Motor neuron (in vitro differentiated cells): ENCODE results near the gene LRP2. TPM values are rescaled to one million over a fixed set of nuclear protein-coding genes. Genes with fewer than 3 reads are reported as not detected.

Experiments
- ATAC-seq, 8 experiments: fragments of 200-7000 bp; cut with Tn5 transposase; replicated peaks in 6 of 8; 2 replicates each; pipeline ENCODE4 v1.8.0; 2021; ENCODE audit warnings: mild to moderate bottlenecking in 8 of 8, moderate library complexity in 8 of 8
- H3K27ac ChIP-seq, 2 donors: fragments of 250-450 bp; sonication (Bioruptor Pico); 2 replicates each; pipeline ENCODE4 v1.9.0; 2021; ENCODE audit warnings: antibody characterized with exemption in 2 of 2, mild to moderate bottlenecking in 2 of 2, moderate library complexity in 1 of 2
- H3K4me1 ChIP-seq, 2 donors: fragments of 250-450 bp; sonication (Bioruptor Pico); replicated peaks in 1 of 2; 2 replicates each; pipeline ENCODE4 v1.6.1; 2021; ENCODE audit warnings: antibody characterized with exemption in 2 of 2, mild to moderate bottlenecking in 2 of 2, moderate library complexity in 1 of 2
- H3K4me3 ChIP-seq, 5 donors: fragments of 250-450 bp; sonication (Bioruptor Pico); 2 replicates each; pipeline ENCODE4 v1.9.0; 2021; ENCODE audit warnings: antibody characterized with exemption in 5 of 5, mild to moderate bottlenecking in 5 of 5, moderate library complexity in 4 of 5
- WGBS, 10 experiments: fragments of 450-650 bp; shearing (Covaris generic); methylation state at CpG; one replicate each; pipeline ENCODE4 v1.0.0; 2022; 5-methylcytosine and 5-hydroxymethylcytosine counted together
- in situ Hi-C, 9 experiments: fragments of 400-800 bp; cut with MboI; loops; one replicate each; pipeline ENCODE4 v1.15.0; 2021; ENCODE audit warnings: low sequenced_read_pairs in 9 of 9, low pct_unique_long_range_greater_than_20kb in 2 of 9; ENCODE audit not compliant: unreplicated experiment in 9 of 9
- total RNA-seq, 8 experiments: library from RNA; unstranded; fragments of 300-600 nt; gene quantifications; 2 replicates each; pipeline versions ENCODE4 v1.2.3 to v1.2.4, GENCODE V29; 2022

Gene LRP2
- total RNA-seq, 8 experiments from 2014 or later, result 0.03 to 29.2 (median 6.5) TPM; not detected in 1

- 0 to 100% (median 83%) methylated on average over 1 to 4 of the region's 6 CpGs; no CpG with 5 or more reads in 3 of the 10 experiments for WGBS, 10 experiments
- in situ Hi-C loops, result no loop called here
- Histone ChIP-seq H3K4me3 (no peak overlapping the region), H3K4me1 (peaks cover 8% of the 10 kb centered on the region in 2 donors), H3K27ac (no peak overlapping the region)
- no peak for ATAC-seq
Measured at GRCh38 chr2:169112841-169113240, 249.5 kb downstream of the LRP2 start.

GRCh38 chr2:169110916-169111315 is 251.4 kb downstream of the LRP2 start:
- in situ Hi-C loops, result no loop called here
- WGBS, 10 experiments, result 18 to 77% (median 57%) methylated on average over 2 to 14 of the region's 18 CpGs; no CpG with 5 or more reads in 2 of the 10 experiments
- Histone ChIP-seq H3K4me1 (peaks cover 8% of the 10 kb centered on the region in 2 donors), H3K4me3 (no peak overlapping the region), H3K27ac (no peak overlapping the region)
- ATAC-seq, result peak in 3 of 8 experiments; percentile 9 to 39 (median 26)

- ATAC-seq, result peak in 3 of 8 experiments; percentile 50 to 80 (median 69)
- no peak overlapping the region for H3K27ac ChIP-seq
- 47 to 81% (median 62%) methylated on average over 1 to 6 of the region's 7 CpGs; no CpG with 5 or more reads in 2 of the 10 experiments for WGBS, 10 experiments
- in situ Hi-C loops, result no loop called here
- no peak overlapping the region for H3K4me3 ChIP-seq
- peaks cover 8 to 9% of the 10 kb centered on the region in 2 donors for H3K4me1 ChIP-seq
Measured at GRCh38 chr2:169110419-169110818, 251.9 kb downstream of the LRP2 start.

GRCh38 chr2:169109502-169110409 is 252.6 kb downstream of the LRP2 start:
- WGBS, 10 experiments, result 25 to 90% (median 63%) methylated on average over 2 to 12 of the region's 21 CpGs
- Histone ChIP-seq H3K4me1 (peaks cover 8 to 16% of the 10 kb centered on the region in 2 donors), H3K4me3 (no peak overlapping the region), H3K27ac (no peak overlapping the region)
- in situ Hi-C loops, result no loop called here
- peak; percentile 80 to 97 (median 86) for ATAC-seq

GRCh38 chr2:169108099-169108884 is 254.0 kb downstream of the LRP2 start:
- no peak for ATAC-seq
- Histone ChIP-seq H3K4me1 (peaks cover 8 to 21% of the 10 kb centered on the region in 2 donors), H3K4me3 (no peak overlapping the region), H3K27ac (no peak overlapping the region)
- WGBS, 10 experiments, result 0 to 86% (median 45%) methylated on average over 1 to 3 of the region's 3 CpGs
- in situ Hi-C loops, result no loop called here

- Histone ChIP-seq H3K27ac (no peak overlapping the region), H3K4me1 (peaks cover 8 to 21% of the 10 kb centered on the region in 2 donors), H3K4me3 (no peak overlapping the region)
- ATAC-seq, result no peak
- in situ Hi-C loops, result no loop called here
- 8 to 86% (median 68%) methylated on average over 1 to 2 of the region's 2 CpGs; no CpG with 5 or more reads in 2 of the 10 experiments for WGBS, 10 experiments
Measured at GRCh38 chr2:169107645-169108044, 254.7 kb downstream of the LRP2 start.

- no peak overlapping the region for H3K27ac ChIP-seq
- no peak for ATAC-seq
- in situ Hi-C loops, result no loop called here
- no peak overlapping the region for H3K4me3 ChIP-seq
- H3K4me1 ChIP-seq, result peaks cover 8 to 21% of the 10 kb centered on the region in 2 donors
- 10 to 100% (median 85%) methylated on average over 1 to 6 of the region's 6 CpGs for WGBS, 10 experiments
Measured at GRCh38 chr2:169106563-169107545, 255.5 kb downstream of the LRP2 start.

- 0 to 86% (median 51%) methylated on average over 1 to 2 of the region's 2 CpGs; no CpG with 5 or more reads in 2 of the 10 experiments for WGBS, 10 experiments
- H3K27ac ChIP-seq, result no peak overlapping the region
Measured at GRCh38 chr2:169106134-169106533, 256.2 kb downstream of the LRP2 start.

GRCh38 chr2:169105476-169105875 is 256.9 kb downstream of the LRP2 start:
- in situ Hi-C loops, result no loop called here
- WGBS, 10 experiments, result 15 to 100% (median 50%) methylated on average over 1 of the region's 1 CpG; no CpG with 5 or more reads in 4 of the 10 experiments
- no peak for ATAC-seq
- H3K4me3 ChIP-seq, result no peak overlapping the region
- H3K27ac ChIP-seq, result no peak overlapping the region
- peaks cover 6 to 14% of the 10 kb centered on the region in 2 donors for H3K4me1 ChIP-seq

More at GRCh38 chr2:169106134-169106533, 256.2 kb downstream of the LRP2 start:
- peaks cover 8 to 21% of the 10 kb centered on the region in 2 donors for H3K4me1 ChIP-seq
- H3K4me3 ChIP-seq, result no peak overlapping the region
- no peak for ATAC-seq
- in situ Hi-C loops, result no loop called here

- Histone ChIP-seq H3K4me1 (peaks cover 0 to 13% of the 10 kb centered on the region in 2 donors), H3K4me3 (no peak overlapping the region), H3K27ac (no peak overlapping the region)
- in situ Hi-C loops, result no loop called here
- ATAC-seq, result no peak
- WGBS, 10 experiments, result 10 to 100% (median 75%) methylated on average over 1 of the region's 1 CpG; no CpG with 5 or more reads in 1 of the 10 experiments
Measured at GRCh38 chr2:169104848-169105247, 257.5 kb downstream of the LRP2 start.

- in situ Hi-C loops, result loop anchor here in 1 of 9 experiments (25.0 kb wide), 1 partner anchor 133 kb away; no protein-coding TSS in a partner anchor
- H3K27ac ChIP-seq, result no peak overlapping the region
- no peak overlapping the region for H3K4me3 ChIP-seq
- ATAC-seq, result peak in 3 of 8 experiments; percentile 55 to 95 (median 93)
- WGBS, 10 experiments, result 0 to 100% (median 76%) methylated on average over 1 to 4 of the region's 5 CpGs; no CpG with 5 or more reads in 1 of the 10 experiments
- no peaks in the 10 kb centered on the region for H3K4me1 ChIP-seq
Measured at GRCh38 chr2:169095621-169096105, 266.7 kb downstream of the LRP2 start.

GRCh38 chr2:169094676-169095075 is 267.7 kb downstream of the LRP2 start:
- no peaks in the 10 kb centered on the region for H3K4me1 ChIP-seq
- in situ Hi-C loops, result loop anchor here in 1 of 9 experiments (25.0 kb wide), 1 partner anchor 132 kb away; no protein-coding TSS in a partner anchor
- H3K4me3 ChIP-seq, result no peak overlapping the region
- no peak overlapping the region for H3K27ac ChIP-seq
- 0 to 100% (median 37%) methylated on average over 1 of the region's 1 CpG; no CpG with 5 or more reads in 4 of the 10 experiments for WGBS, 10 experiments
- no peak for ATAC-seq
